Muscle of leg (tissue), 11 donors: ENCODE data around the gene TARBP1. TPM values are rescaled to one million over a fixed set of nuclear protein-coding genes. Genes with fewer than 3 reads are reported as not detected.
"Not testable (repeated sequence)": the region's sequence is repeated elsewhere in the genome, so short reads cannot be mapped to it uniquely, and the experiment has no call there.

Experiments used
- DNase-seq: peaks from one replicate; pipeline ENCODE4 v3.0.0; 2013
- H3K27ac ChIP-seq: one replicate; pipeline ENCODE4 v1.5.1; 2013; ENCODE audit warnings: mild to moderate bottlenecking, low read length, control low read depth
- H3K27me3 ChIP-seq: one replicate; pipeline ENCODE4 v1.6.1; 2013; ENCODE audit warnings: low read length; ENCODE audit not compliant: control insufficient read depth, insufficient read depth
- H3K36me3 ChIP-seq: one replicate; pipeline ENCODE4 v1.6.1; 2013; ENCODE audit warnings: low read length; ENCODE audit not compliant: control insufficient read depth, insufficient read depth
- H3K4me1 ChIP-seq: one replicate; pipeline ENCODE4 v1.6.1; 2013; ENCODE audit warnings: low read length; ENCODE audit not compliant: control insufficient read depth, insufficient read depth
- H3K4me3 ChIP-seq: one replicate; pipeline ENCODE4 v1.5.1; 2013; ENCODE audit warnings: low read length, control low read depth
- H3K9me3 ChIP-seq: replicated peaks from 2 replicates; pipeline ENCODE4 v1.6.1; 2013; ENCODE audit warnings: low read depth, low read length; ENCODE audit not compliant: control insufficient read depth
- WGBS: methylation state at CpG from one replicate; pipeline ENCODE4 v1.1.5; 2013; ENCODE audit warnings: missing lambda C conversion rate; ENCODE audit not compliant: insufficient coverage; 5-methylcytosine and 5-hydroxymethylcytosine counted together
- polyA plus RNA-seq, 8 donors: library from polyadenylated mRNA; unstranded; fragments of 120-200 nt; gene quantifications; one replicate each; pipeline versions ENCODE4 v1.2.1 to v1.2.3, GENCODE V29; 2013; ENCODE audit warnings: inconsistent platforms in 1 of 8, low replicate concordance in 1 of 8; ENCODE audit not compliant: insufficient read length in 8 of 8, insufficient read depth in 1 of 8
- total RNA-seq: library from RNA; stranded (reverse); fragments of 120-200 nt; gene quantifications from one replicate; pipeline ENCODE4 v1.2.4, GENCODE V29; 2013

Gene TARBP1
- total and polyA plus RNA-seq, 9 donors, result 14.6 to 48.3 (median 22.1) TPM

DNA sequence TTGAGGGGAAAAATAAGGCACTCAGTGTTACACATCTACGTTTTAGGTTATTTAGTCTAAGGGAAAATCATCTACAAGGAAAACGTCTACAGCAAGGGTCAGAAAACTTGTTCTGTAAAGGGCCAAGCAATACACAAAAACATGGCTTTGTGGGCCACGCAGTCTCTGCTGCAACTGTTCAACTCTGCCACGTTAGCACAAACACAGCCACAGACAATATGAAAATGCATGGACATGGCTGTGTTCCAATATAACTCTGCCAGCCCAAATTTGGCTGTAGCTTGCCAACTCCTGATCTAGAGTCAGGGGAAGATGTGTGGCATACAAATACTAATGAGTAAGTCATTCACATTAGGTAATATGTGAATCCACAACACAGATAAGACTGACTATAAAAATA is 65.0 kb downstream of the TARBP1 start:
- 100% methylated on average over 1 of the region's 4 CpGs for WGBS
- peaks cover 26% of the 10 kb centered on the region for H3K36me3 ChIP-seq

DNA sequence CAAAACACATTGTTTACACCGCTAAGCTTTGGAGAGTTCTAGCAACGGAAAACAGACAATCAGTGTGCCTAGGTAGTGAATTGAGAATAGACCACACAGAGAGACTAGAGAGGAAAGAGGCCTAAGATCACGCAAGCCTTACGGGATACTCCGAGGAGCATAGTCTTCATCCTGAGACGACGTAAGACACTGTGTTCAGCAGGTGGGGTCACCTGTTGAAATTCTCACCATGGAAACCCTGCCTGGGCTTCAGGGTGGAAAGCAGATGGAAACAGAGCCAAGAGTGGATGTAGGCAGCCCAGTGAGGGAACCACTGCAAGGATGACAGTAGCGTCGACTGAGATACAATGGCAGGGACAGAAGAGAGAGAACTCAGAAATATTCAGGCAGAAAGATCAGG is 65.5 kb downstream of the TARBP1 start:
- no peaks in the 10 kb centered on the region for H3K27me3 ChIP-seq
- peaks cover 27% of the 10 kb centered on the region for H3K36me3 ChIP-seq
- no peak for DNase-seq
- no peak overlapping the region for H3K4me3 ChIP-seq
- WGBS, result 90% methylated on average over 9 of the region's 9 CpGs
- no peak overlapping the region for H3K27ac ChIP-seq
- H3K9me3 ChIP-seq, result no peaks in the 10 kb centered on the region
- H3K4me1 ChIP-seq, result no peaks in the 10 kb centered on the region

More for the DNA sequence above, 65.0 kb downstream of the TARBP1 start:
- Histone ChIP-seq H3K4me1 (no peaks in the 10 kb centered on the region), H3K4me3 (no peak overlapping the region), H3K9me3 (no peaks in the 10 kb centered on the region), H3K27me3 (no peaks in the 10 kb centered on the region), H3K27ac (no peak overlapping the region)
- DNase-seq, result no peak

DNA sequence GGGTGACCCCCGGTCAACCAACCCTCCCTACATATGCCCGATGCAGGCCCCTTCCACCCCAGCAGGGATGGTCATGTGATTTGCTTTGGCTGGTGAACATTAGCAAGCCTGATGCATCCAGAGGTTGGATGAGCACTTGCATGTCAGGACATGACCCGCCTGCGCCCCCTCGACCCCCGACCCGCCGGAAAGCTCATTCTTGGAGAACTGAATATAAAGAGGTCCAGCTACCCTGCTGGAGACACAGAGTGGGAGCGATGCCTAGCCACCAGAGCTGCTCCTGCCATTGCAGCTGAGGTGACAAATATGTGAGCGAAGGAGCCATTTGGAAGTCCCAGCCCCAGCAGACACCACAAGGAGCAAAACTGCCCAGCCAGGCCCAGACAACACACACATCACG is 66.1 kb downstream of the TARBP1 start:
- peaks cover 25% of the 10 kb centered on the region for H3K36me3 ChIP-seq
- no peaks in the 10 kb centered on the region for H3K27me3 ChIP-seq
- H3K27ac ChIP-seq, result no peak overlapping the region
- H3K4me3 ChIP-seq, result no peak overlapping the region
- 95% methylated on average over 7 of the region's 11 CpGs for WGBS
- no peaks in the 10 kb centered on the region for H3K9me3 ChIP-seq
- no peaks in the 10 kb centered on the region for H3K4me1 ChIP-seq
- no peak for DNase-seq

DNA sequence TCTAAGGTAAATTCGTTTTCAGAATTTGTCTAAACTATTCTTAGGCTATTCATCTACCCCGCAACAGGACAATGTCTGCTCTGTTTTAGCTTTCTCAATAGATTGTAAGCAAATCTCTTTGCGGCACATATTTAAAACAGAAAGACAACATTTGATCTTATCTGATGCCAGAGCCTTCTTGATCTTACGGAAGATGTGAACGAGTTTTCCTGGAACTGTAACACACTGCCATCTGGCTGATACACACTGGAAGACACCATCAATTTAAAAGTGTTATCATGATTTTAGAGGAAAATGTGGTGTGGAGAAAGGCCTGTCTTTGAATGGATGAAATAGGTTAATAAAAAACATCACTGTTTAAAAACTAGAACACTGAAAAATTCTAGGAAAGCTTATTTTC is 69.7 kb downstream of the TARBP1 start:
- H3K36me3 ChIP-seq, result peaks cover 18% of the 10 kb centered on the region

DNA sequence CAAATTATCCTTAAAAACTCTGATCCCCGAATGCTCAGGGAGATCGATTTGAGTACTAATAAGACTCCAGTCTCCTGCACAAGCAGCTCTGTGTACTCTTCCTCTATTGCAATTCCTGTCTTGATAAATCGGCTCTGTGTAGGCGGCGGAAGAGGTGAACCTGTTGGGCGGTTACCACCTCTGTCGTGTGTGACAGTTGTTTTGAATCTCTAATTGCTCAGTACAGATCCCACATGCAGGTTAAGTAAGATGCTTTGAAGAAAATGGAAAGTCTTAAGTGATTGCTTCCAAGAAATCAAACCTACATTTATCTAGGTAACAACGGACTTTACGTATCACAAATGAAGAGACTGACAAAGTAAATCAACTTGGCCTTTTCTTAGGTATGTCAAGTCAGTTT is 70.2 kb downstream of the TARBP1 start:
- H3K4me1 ChIP-seq, result no peaks in the 10 kb centered on the region
- WGBS, result 93% methylated on average over 2 of the region's 9 CpGs

More for the DNA sequence above, 69.7 kb downstream of the TARBP1 start:
- Histone ChIP-seq H3K27ac (no peak overlapping the region), H3K4me3 (no peak overlapping the region), H3K27me3 (no peaks in the 10 kb centered on the region), H3K4me1 (no peaks in the 10 kb centered on the region), H3K9me3 (no peaks in the 10 kb centered on the region)
- WGBS, result 85% methylated on average over 2 of the region's 5 CpGs
- DNase-seq, result no peak

DNA sequence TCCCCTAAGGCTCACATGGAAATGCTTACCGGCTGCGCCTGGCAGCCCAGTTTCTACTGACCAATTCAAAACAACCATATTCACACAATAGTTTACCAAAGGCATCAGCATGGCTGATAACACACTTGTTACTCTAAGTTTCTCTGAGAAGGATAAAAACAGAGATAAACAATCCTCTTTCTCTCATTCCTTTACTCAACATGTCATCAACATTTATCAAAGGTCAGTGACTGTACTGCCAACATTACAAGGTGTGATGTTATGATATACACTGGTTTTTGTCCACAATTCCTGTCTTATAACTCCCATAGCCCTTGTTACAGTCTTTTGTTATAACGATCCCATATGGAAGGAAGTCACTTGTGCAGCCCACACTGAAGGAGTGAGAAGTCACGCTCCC is 72.1 kb downstream of the TARBP1 start:
- peaks cover 9% of the 10 kb centered on the region for H3K36me3 ChIP-seq
- H3K4me1 ChIP-seq, result no peaks in the 10 kb centered on the region
- WGBS, result 62% methylated on average over 2 of the region's 4 CpGs
- H3K9me3 ChIP-seq, result no peaks in the 10 kb centered on the region
- no peak overlapping the region for H3K27ac ChIP-seq
- no peak overlapping the region for H3K4me3 ChIP-seq
- no peak for DNase-seq
- H3K27me3 ChIP-seq, result no peaks in the 10 kb centered on the region

More for the DNA sequence above, 70.2 kb downstream of the TARBP1 start:
- Histone ChIP-seq H3K9me3 (no peaks in the 10 kb centered on the region), H3K27ac (no peak overlapping the region), H3K27me3 (no peaks in the 10 kb centered on the region), H3K36me3 (peaks cover 14% of the 10 kb centered on the region), H3K4me3 (no peak overlapping the region)
- no peak for DNase-seq

DNA sequence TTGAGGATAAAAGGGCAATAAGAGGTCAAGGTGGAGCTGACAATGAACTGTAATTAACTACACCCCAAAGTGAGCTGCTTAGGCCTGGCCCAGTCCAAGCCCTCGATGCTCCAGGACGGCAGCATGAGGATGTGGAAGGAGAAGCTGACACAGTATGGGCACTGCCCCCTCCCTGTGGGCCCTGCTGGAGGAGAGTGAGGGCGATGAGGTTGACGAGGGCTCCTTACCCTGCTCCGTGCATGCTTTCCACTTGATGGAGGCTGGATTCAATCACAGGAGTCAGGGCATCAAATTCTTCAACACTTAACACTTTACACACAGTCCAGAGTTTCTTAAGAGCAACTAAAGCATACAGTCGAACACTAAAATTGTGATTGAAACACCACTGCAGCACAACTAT is 73.3 kb downstream of the TARBP1 start:
- Histone ChIP-seq H3K9me3 (no peaks in the 10 kb centered on the region), H3K4me3 (no peak overlapping the region), H3K4me1 (no peaks in the 10 kb centered on the region), H3K36me3 (peaks cover 8% of the 10 kb centered on the region), H3K27ac (no peak overlapping the region), H3K27me3 (no peaks in the 10 kb centered on the region)
- DNase-seq, result no peak
- WGBS, result no CpG with 5 or more reads among the region's 6 CpGs

DNA sequence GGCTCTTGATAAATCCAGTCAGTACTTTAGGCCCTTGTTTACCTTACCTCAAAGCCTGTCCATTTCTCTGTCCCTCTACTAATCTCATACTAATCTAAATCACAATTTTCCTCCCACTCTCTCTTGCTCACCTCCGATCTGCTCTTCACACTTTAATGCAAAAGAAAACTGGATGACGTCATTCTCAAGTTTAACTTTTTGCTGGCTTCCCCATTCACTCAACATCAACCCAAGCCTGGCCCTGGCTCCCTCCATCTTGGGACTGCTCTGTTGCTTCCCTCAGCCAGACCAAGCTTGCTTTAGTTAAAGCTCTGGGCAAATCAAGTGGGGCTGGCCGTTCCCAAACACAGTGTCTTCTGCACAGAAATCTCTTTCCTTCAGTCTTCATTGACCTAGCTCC is 76.0 kb downstream of the TARBP1 start:
- no peak overlapping the region for H3K27ac ChIP-seq
- WGBS, result 79% methylated on average over 3 of the region's 3 CpGs
- no peak overlapping the region for H3K4me3 ChIP-seq
- DNase-seq, result no peak
- no peaks in the 10 kb centered on the region for H3K4me1 ChIP-seq
- no peaks in the 10 kb centered on the region for H3K27me3 ChIP-seq
- H3K36me3 ChIP-seq, result peaks cover 2% of the 10 kb centered on the region
- no peaks in the 10 kb centered on the region for H3K9me3 ChIP-seq

DNA sequence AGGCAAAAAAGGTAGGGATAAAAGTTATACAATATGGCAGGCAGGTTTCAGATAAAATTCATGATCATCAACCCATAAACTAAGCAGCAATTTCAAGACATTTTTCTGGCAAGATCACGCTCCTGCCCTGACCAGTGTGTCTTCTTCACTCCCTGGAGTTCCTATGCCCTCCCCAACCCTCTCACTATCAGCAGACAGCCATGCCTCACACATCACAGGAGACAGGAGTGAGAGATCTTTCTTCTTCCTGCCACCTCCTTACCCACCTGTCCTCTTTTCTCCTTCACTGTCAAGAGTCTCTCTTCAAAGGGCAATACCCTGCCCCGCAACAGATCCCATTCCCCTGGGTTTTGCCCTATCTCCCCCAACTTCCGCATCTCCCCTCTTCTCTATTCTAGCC is 77.3 kb downstream of the TARBP1 start:
- H3K27me3 ChIP-seq, result no peaks in the 10 kb centered on the region
- no peaks in the 10 kb centered on the region for H3K9me3 ChIP-seq
- DNase-seq, result no peak
- no peaks in the 10 kb centered on the region for H3K4me1 ChIP-seq
- 87% methylated on average over 2 of the region's 3 CpGs for WGBS
- no peak overlapping the region for H3K4me3 ChIP-seq
- peaks cover 4% of the 10 kb centered on the region for H3K36me3 ChIP-seq
- no peak overlapping the region for H3K27ac ChIP-seq

DNA sequence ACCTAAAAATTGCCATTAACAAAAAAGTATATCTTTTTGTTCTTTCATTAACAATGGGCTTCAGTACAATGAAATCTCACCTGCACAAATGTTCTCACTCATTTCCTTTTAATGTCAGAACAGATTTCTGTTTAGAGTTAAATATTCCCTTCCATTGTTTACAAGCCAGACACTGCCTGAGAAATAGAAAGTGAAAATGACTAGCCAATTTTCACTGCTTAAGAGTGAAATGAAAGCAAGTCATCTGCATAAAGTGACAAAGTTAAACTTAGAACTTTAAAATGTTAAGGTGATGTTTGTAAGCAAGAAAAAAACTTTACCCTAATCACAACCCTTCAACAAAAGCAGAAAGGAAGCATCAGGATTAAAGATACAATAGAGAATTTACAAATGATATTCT is 78.2 kb downstream of the TARBP1 start:
- no peak for DNase-seq
- H3K36me3 ChIP-seq, result peaks cover 5% of the 10 kb centered on the region
- no peaks in the 10 kb centered on the region for H3K9me3 ChIP-seq
- no peaks in the 10 kb centered on the region for H3K4me1 ChIP-seq
- H3K27me3 ChIP-seq, result no peaks in the 10 kb centered on the region
- no peak overlapping the region for H3K27ac ChIP-seq
- no peak overlapping the region for H3K4me3 ChIP-seq

DNA sequence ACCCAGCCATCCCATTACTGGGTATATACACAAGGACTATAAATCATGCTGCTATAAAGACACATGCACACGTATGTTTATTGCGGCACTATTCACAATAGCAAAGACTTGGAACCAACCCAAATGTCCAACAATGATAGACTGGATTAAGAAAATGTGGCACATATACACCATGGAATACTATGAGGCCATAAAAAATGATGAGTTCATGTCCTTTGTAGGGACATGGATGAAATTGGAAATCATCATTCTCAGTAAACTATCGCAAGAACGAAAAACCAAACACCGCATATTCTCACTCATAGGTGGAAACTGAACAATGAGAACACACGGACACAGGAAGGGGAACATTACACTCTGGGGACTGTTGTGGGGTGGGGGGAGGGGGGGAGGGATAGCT is 79.5 kb downstream of the TARBP1 start:
- not testable (repeated sequence) for H3K4me3 ChIP-seq, H3K27ac ChIP-seq

More for the DNA sequence above, 79.5 kb downstream of the TARBP1 start:
- no CpG with 5 or more reads among the region's 6 CpGs for WGBS
- H3K27me3 ChIP-seq, H3K36me3 ChIP-seq, DNase-seq, H3K4me1 ChIP-seq, H3K9me3 ChIP-seq: not testable (repeated sequence)
